ENCODE data around the gene UBE2J2. TPM values are rescaled to one million over a fixed set of nuclear protein-coding genes. Genes with fewer than 3 reads are reported as not detected.

UBE2J2 gene
- total and polyA plus RNA-seq, 2 of the 13 experiments (the other 11 are each of a cell fraction or from before 2014, with no cell fraction given): 25.4 to 29.4 TPM

DNA sequence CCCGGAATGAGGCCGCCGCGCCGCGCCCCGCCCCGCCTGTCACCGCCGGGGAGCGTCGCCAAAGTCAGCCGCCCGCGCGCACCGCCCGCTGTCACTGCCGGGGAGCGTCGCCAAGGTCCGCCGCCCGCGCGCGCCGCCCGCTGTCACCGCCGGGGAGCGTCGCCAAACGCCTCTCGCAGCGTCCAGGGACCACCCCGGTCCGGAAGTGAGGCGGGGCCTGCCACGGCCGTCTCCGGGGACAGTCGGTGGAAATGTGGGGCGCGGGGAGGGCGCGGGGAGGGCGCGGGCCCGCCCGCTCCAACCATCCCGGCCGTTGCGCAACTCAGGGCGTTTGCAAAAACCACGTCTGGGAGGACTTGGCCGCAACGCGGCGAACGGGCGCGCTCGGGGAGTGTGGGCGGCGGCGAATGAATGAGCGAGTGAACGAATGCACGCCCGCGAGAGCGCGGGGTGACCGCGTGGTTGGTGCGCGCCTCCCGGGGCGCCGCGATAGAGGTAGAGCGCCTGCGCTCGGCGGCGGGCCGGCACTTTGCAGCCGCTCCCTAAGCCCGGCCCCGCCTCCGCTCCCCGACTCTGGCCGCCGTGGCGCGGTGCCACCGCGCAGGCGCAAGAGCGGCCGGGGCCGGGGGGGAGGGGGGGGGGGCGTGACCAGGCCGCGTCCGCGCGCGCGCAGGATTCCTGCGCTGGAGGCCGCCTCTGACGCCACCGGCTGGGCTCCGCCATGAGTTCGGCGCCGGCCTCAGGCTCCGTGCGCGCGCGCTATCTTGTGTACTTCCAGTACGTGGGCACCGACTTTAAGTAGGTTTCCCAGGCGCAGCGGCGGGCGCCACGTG, 34.5 kb upstream of the UBE2J2 start, which contains the start of the genes ACAP3 and PUSL1 (continued):
- TF ChIP-seq, protein P1, sequence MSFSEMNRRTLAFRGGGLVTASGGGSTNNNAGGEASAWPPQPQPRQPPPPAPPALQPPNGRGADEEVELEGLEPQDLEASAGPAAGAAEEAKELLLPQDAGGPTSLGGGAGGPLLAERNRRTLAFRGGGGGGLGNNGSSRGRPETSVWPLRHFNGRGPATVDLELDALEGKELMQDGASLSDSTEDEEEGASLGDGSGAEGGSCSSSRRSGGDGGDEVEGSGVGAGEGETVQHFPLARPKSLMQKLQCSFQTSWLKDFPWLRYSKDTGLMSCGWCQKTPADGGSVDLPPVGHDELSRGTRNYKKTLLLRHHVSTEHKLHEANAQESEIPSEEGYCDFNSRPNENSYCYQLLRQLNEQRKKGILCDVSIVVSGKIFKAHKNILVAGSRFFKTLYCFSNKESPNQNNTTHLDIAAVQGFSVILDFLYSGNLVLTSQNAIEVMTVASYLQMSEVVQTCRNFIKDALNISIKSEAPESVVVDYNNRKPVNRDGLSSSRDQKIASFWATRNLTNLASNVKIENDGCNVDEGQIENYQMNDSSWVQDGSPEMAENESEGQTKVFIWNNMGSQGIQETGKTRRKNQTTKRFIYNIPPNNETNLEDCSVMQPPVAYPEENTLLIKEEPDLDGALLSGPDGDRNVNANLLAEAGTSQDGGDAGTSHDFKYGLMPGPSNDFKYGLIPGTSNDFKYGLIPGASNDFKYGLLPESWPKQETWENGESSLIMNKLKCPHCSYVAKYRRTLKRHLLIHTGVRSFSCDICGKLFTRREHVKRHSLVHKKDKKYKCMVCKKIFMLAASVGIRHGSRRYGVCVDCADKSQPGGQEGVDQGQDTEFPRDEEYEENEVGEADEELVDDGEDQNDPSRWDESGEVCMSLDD (CRISPR knock-in tag; IDR thresholded peaks at IDR 0.05; ENCODE audit: borderline replicate concordance): peak; percentile 84
- TF ChIP-seq FOXJ3 (CRISPR knock-in tag; IDR thresholded peaks at IDR 0.05; ENCODE audit: borderline replicate concordance): no peak
- peak; percentile 76; the same call in 1 of the 2 replicates for TF ChIP-seq HOXD1 (CRISPR knock-in tag; IDR thresholded peaks at IDR 0.05)
- no peak for TF ChIP-seq ZZZ3 (CRISPR knock-in tag; IDR thresholded peaks at IDR 0.05; ENCODE audit: borderline replicate concordance)
- TF ChIP-seq, protein P2, sequence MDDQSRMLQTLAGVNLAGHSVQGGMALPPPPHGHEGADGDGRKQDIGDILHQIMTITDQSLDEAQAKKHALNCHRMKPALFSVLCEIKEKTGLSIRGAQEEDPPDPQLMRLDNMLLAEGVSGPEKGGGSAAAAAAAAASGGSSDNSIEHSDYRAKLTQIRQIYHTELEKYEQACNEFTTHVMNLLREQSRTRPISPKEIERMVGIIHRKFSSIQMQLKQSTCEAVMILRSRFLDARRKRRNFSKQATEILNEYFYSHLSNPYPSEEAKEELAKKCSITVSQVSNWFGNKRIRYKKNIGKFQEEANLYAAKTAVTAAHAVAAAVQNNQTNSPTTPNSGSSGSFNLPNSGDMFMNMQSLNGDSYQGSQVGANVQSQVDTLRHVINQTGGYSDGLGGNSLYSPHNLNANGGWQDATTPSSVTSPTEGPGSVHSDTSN (CRISPR knock-in tag; IDR thresholded peaks at IDR 0.05; ENCODE audit: borderline replicate concordance): no peak
- TF ChIP-seq ARID4A (CRISPR knock-in tag; IDR thresholded peaks at IDR 0.05; ENCODE audit: borderline replicate concordance): peak; percentile 85; the same call in 1 of the 2 replicates
- no peak for TF ChIP-seq MLXIP (CRISPR knock-in tag; IDR thresholded peaks at IDR 0.05; ENCODE audit: borderline replicate concordance)
- TF ChIP-seq ZNF205 (CRISPR knock-in tag; IDR thresholded peaks at IDR 0.05): no peak
- no peak for TF ChIP-seq TCF7 (IDR thresholded peaks at IDR 0.05; ENCODE audit: low read depth)
- TF ChIP-seq TAF1 (CRISPR knock-in tag; IDR thresholded peaks at IDR 0.05): peak; percentile 35; the same call in 1 of the 2 replicates
- TF ChIP-seq ZNF768 (CRISPR knock-in tag; IDR thresholded peaks at IDR 0.05): peak; percentile 48; the same call in 1 of the 2 replicates
- no peak for TF ChIP-seq ZNF569 (CRISPR knock-in tag; IDR thresholded peaks at IDR 0.05; ENCODE audit: borderline replicate concordance)

Data from HepG2 (cell line).